Central memory CD4-positive, alpha-beta T cell (primary cell): ENCODE data around the gene ZNF385B.
"Not testable (repeated sequence)": the region's sequence is repeated elsewhere in the genome, so short reads cannot be mapped to it uniquely, and the experiment has no call there.

ENCODE experiments used
- DNase-seq: peaks from one replicate; pipeline ENCODE4 v3.0.0; 2022

The ZNF385B gene

DNA sequence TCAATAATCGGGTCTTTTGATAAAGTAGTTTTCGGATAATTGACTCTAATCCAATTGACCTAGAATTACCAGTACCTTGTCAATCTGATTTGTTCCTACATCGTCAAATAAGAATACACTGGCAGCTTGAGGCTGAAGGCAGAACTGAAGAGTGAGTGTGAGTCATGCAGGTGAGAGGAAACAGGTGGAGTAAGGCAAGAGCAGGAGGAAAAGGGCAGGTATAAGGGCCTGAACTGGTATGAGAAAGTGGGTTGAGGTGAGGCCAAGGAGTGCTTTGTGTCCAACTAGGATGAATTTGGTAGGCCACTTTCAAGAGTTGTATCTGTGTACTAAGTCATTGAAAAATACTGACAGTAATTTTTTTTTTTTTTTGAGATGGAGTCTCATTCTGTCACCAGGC, 186.0 kb downstream of the ZNF385B start:
- DNase-seq, result no peak

GRCh38 chr2:179671043-179671981, 190.1 kb downstream of the ZNF385B start:
- DNase-seq, result no peak

DNA sequence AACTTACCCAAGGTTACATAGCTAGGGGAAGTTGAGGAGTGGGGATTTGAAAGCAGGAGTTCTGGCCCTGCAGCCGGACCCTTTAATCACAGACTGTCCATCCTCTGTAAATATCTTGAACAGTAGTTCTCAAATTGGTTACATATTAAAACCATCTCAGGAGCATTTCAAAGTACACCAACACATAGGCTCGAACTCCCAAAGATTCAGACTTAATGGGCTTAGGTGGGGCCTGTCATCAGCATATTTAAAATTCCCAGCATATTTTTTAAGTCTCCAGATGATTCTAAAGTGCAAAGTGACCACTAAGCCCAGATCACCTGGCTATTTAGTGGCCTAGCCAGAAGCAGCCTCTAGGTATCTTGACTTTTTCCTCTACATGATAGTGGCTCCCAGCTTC, 192.2 kb downstream of the ZNF385B start:
- no peak for DNase-seq

DNA sequence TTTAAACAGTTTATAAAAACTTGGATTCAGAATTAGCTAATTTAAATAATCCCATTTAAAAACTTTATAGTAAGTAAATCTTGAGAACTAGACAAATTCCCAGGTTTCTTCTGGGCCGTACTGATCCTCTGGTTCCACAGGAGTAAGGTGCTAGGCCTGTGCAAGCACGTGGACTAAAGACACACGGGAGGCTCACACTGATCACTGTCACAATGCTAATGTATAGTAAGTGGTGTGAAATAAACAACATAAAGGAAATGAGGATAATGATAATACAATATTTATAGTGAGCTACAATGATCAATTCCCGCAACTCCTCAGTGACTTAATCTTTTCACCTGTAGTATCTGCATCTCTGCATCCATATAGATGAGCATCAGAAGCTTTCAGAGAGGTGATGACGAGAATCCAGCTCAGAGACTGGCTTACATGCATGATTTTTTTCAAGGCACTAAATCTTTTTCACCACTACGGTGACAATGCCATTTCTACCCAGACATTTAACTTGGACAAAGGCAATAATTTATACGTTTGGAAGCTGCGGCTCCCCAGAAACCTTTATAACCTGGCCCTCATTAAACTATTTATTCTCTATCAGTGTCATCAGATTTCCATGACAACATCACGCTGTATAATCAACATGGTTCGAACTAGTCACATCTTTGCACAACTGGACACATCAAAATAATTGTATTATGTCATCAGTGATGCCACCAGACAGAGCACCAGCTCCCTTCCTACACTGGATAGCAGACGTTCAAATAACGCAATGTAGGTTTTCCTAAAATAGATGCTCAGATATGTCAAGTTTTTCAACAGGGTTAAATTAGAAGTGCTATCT, 196.2 kb downstream of the ZNF385B start:
- DNase-seq, result no peak

DNA sequence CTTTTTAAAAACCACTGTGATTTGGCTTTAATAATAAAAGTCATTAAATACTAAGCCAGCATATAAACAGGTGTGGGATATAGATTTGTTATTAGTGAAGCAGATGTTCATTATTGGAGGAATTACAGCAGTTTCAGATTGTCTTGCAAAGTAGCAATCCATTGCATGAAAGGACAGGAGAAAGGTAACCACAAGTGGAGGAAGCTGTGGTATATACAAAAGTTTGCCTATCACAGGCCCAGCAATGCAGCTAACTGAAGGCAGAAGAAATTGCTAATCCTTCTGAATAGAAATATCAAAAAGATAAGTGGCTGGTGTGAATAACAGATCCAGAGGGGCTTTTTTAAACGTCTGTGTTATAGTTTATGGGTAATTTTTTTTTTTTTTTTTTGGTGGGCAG, 199.4 kb downstream of the ZNF385B start:
- no peak for DNase-seq

GRCh38 chr2:179657068-179657595, 204.3 kb downstream of the ZNF385B start:
- no peak for DNase-seq

DNA sequence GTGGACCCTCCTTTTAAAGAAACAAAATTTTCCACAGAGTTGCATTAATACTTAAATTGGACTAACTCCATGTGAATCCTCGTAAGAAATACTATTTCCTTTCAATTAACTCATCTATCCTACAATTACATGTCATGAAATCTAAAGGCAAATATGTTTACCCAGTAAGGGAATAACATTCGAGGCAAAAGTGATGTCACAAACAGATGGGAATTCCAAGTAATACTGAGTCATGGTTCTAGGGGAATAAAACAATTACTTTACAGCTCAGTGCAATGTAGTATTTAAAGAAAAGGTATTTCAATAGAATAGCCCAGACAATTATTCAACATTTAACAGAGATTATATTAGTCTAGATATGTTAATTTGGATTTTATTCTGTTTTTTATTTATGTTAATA, 205.8 kb downstream of the ZNF385B start:
- DNase-seq, result no peak

DNA sequence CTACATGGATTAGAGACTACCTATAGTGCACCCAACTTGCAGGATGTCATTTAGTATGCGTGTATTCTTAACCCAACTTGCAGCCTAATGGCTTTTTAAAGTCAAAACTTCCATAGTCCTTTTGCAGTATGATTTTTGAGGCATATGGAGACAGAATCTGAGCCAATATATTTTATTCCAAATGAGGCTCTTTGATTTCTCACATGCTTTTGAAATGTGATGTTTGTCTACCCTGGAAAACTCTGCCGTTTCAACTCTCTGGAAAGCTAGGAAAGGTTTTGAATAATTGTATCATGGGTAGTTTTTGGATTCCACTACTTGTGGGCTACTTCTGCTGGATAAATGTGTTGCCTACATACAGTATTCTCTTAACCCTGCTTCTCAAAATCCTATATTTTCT, 206.6 kb downstream of the ZNF385B start:
- DNase-seq, result no peak

DNA sequence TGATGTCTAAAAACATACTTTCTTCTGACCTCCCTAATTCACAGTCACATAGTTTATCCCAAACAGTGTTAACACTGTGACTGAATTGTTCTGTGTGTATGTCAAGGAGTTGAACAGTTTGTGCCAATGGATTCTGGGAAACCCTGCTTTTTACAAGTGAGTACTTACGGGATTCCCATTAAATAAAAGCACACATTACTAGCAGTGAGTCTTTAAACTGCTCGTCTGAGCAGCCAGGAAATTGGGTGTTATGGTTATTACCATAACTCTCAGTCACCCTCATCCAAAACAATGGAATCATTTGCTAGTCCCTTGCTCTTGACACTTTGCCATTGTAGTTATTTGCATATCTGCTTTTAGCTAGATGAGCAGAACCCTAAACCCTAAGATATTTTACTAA, 209.1 kb downstream of the ZNF385B start:
- no peak for DNase-seq

DNA sequence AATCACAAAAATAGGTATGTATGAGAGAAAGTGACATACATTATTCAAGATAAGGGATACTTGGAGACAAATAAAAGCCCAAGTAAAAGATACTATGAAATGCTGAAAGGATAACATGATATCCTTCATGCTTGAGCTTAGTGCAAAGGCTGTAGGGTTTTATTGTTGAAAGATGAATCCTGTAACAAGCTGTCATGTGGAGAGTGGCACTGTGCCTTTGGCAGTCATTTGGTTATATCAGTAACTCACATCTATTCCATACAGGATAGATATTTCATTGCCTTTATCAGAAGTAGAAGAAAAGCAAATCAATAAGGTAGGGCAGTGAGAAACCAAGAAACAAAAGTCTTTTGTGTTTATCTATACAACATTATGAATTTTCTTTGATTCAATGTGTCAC, 211.0 kb downstream of the ZNF385B start:
- no peak for DNase-seq

- DNase-seq, result no peak
Observed at GRCh38 chr2:179646862-179647587, 214.4 kb downstream of the ZNF385B start.

DNA sequence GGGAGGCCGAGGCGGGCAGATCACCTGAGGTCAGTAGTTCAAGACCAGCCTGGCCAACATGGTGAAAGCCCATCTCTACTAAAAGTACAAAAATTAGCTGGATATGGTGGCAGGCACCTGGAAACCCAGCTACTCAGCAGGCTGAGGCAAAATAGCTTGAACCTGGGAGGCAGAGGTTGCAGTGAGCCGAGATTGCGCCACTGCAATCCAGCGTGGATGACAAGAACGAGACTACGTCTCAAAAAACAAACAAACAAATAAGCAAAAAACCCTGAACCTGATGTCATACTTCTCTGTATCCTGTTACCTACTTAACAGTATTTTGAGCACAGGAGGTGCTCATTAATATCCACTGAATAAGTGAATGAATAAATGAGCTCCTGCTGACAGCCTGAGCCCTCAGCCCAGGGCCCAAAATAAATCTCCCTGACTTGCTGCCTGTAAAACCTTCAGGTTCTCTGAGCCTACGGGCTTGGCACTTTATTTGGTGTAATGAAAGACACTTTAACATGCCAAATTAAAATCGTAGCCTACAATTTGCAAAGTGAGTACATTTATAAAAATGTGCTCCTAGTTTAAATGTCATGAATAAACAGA, 215.1 kb downstream of the ZNF385B start:
- no peak for DNase-seq

DNA sequence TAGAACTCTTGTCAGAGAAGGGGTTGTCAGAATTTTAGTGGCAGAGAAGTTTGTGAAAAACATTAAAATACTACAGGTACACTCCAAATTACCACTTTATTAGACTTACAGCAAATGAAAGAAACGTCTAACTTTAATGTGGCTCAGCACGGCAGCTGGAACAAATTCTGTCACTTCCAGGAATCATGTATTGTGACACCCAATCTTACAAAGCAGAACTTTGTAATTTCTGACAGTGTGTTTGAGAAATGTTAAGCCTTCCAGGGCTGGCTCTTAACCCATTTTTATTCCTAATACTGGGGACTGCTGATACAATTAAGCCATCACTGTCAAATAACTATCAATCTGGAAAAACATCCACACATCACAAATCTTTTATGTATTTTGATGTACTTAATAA, 216.4 kb downstream of the ZNF385B start:
- DNase-seq, result no peak

DNA sequence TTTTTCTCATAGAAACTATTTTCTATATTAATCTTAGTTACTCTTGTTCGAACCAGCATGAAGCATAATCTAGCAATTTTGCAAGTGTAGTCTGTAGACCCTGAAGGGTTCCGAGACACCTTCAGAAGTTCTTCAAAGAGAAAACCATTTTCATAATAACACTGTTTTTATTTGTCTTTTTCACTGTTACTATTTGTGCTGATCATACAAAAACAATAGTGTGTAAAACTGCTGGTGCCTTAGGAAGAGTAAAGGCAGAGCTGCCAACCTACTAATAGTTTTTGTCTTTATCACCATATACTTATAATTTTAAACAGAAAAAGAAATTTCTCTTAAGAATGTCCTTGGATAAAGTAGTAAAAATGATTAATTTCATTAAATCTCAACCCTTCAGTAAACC, 218.9 kb downstream of the ZNF385B start:
- DNase-seq, result no peak

GRCh38 chr2:179636995-179637394, 224.4 kb downstream of the ZNF385B start:
- DNase-seq, result no peak

GRCh38 chr2:179636100-179636980, 225.1 kb downstream of the ZNF385B start:
- no peak for DNase-seq

GRCh38 chr2:179631769-179632385, 229.5 kb downstream of the ZNF385B start:
- not testable (repeated sequence) for DNase-seq

- DNase-seq, result not testable (repeated sequence)
Observed at GRCh38 chr2:179629776-179630175, 231.6 kb downstream of the ZNF385B start.

- DNase-seq, result no peak
Observed at GRCh38 chr2:179626261-179626660, 235.2 kb downstream of the ZNF385B start.

DNA sequence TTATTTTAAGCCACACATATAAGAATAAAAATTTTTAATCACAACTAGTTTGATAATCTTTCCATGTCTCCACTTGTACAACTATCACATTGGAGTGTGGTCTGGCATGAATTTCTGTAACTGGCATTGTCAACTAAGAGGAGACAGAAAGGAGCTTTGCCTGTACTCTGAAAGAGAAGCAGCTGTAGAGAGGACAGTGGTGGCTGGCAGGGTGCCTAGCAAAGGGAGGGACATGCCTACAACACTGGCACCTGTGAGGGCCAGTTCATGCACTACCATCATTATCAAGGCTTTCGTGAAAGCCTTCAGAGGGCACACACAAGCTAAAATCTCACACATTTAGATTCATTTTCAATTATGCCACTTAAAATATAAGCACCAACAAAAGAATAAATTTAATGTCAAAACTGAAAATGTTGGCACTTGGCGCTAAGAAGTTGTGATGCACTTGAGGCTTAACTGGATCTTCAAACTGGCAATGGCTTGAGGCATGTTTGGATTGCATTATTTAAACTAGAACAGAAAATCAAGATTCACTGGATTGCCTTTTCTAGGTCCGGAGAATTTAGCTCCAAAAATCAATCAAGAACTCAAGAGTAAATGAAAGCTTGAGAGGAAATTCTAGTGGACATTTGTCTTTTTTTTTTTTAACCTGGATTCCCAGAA, 238.6 kb downstream of the ZNF385B start:
- DNase-seq, result no peak
